Activated CD4-positive, alpha-beta T cell treated with anti-CD3 and anti-CD28 coated beads, Interleukin-2, amount 50 U/mL, for 24 hours (primary cell): Measurements from ENCODE around the gene RMI2.

ENCODE experiments used
- DNase-seq, 2 donors: peaks; one replicate each; pipeline ENCODE4 v3.0.0-alpha.2; 2020; ENCODE audit warnings: low read depth in 1 of 2, low spot score in 1 of 2

Gene RMI2

DNA sequence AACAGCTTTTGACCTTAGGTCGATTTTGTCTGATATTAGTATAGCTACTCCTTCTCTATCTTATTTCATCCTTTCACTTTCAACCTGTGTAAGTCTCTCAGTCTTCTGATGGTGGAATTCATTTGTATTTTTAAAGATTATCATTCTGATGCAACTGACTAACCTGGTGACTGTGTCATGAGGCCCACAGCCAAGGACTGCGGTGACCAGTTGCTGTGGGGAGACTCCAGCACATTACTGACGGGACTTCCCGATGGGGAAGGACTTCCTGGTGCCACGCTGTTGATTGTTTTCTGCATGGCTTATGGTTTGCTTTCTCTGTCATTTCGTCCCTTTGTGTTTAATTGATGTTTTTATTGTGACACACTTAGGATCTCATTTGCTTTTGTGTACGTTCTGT, 34.2 kb downstream of the RMI2 start:
- no peak for DNase-seq

DNA sequence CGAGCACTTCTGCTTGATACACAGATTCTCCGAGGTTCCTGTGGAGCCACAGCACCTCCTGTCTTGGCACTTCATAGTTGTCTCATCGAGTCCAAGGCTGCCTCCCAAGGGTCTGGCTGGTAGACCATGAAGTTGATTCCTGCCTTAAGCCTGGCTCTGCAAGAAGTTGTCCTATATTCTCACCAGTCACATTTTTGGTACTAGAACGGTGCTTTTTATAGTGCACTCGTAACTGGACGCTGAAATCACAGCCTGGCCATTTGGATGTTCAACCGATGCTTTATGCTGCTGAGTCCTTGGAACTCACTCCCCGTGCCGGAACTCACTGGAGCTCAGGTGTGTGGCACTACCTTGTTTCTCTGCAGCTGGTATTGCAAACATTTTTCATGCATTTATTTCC, 35.6 kb downstream of the RMI2 start:
- DNase-seq, result no peak

DNA sequence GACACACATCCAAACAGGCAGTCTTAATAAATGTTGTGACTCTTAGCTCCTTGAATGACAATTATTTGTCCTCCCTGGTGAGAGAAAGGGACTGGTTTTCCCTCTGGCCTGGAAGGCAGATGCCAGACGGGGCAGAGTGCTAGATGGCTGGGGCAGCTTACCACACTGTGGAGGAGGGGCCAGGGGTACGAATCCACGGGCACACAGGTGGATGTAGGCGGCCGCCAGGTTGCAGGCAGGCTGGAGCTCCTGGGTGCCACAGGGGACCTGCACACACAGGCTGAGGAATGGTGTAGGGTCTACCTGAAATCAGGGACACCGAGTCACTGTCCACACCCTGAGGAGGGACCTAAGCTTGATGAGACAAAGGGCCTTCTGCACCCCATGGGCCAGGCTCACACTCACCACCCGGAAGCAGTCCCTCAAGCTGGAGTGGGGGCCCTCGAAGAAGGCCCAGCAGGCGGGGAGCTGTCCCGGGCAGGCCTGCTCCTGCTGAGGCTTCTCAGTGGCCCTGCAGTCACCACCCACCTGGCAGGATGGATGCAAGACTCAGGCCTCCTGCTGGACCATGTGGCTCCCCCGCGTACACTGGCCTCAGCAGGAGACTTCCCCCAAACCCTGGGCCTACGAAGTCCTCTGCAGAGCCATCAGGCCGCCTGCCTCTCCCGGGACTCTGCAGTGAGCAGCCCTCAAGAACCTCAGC, 38.4 kb downstream of the RMI2 start:
- no peak for DNase-seq

DNA sequence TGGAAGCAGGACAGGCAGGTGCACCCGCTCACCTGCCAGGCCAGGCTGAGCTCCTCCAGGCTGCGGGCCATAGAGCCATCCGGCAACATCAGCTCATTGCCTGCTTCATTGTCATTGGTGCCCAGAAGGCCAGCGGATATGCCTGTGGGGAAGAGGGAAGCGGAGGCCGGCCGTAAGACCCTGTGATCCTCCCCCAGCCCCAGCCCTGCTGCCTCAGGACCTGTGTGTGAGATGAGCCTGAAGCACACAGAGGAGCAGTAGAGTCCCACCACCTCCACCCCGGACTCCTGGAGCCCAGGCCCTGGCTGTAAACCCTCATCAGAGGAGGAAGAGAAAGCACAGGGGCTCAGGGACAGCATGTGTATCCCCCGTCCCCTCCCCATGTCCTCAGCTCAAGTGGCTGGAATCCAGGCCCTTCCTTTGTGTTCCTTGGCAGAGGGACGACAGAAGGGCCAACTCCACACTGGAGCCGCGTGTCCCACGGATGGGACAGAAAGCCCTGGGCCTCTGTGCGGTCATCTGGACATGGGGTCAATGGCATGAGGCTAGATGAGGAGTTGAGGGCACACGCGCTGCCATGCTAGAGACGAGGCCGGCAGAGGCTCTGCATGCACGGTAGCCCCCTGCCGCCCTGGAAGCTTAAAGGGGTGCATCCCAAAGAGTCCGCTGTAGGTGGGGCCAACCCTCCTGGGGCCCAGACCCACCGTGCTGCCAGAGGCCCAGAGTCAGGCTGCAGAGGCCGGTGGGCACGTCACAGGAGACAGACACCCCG, 39.1 kb downstream of the RMI2 start:
- no peak for DNase-seq

DNA sequence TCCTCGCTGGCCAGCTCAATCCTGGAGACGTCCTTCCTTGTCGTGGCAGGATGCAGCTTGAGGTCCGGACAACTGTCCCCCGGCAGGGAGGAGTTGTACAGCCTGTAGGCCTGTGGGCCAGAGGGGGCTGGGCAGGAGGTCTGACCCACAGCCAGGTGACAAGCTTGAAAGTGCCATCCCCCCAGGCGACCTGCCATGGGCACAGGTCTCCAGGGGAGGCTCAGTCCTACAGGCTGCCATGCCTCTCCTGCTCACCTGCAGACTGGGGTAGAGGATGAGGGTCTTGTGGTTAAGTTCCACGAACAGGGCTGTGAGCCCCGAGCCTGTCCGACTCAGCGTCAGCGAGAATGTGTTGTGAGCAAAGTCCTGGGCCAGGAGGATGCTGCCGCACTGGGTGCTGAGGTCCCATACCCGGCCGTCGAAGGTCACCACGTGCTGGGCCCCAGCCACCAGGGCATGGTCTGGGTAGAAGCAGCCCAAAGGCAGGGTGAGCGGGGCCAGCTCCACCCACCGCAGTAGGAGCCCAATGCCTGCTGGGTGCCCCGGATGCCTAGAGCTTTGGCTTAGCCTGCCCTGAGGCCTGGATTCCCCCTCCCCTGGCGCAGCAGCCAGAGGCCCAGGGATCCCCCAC, 39.8 kb downstream of the RMI2 start:
- no peak for DNase-seq

DNA sequence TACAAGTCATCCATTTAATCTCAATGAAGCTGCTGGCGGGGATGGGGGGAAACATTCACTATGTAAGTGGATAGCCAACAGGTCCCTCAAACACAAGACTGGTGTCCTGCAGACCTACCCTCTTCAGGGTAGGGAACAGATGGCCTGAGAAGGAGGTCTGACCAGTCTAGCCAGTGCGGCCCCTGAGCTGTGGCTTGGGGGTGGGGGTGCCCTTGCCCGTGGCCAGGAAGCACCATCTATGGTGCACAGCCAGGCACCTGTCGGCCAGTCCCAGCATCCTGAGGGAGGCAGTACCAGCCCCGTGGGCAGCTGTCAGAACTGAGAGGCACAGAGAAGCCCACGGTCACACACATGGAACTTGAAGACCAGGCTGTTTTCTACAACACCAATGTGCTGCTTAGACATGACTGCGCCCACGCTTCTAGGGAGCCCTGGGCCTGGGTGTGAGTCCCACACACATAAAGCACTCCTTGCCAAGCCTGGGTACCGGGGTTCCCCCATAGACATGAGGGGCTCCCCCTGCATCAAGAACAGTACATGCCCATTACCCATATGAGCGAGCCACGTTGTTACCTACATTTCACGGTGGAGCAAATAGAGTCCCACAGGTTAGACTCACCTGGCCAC, 40.9 kb downstream of the RMI2 start:
- DNase-seq, result no peak

- DNase-seq, result no peak
Measured at GRCh38 chr16:11386791-11387546, 41.7 kb downstream of the RMI2 start.

DNA sequence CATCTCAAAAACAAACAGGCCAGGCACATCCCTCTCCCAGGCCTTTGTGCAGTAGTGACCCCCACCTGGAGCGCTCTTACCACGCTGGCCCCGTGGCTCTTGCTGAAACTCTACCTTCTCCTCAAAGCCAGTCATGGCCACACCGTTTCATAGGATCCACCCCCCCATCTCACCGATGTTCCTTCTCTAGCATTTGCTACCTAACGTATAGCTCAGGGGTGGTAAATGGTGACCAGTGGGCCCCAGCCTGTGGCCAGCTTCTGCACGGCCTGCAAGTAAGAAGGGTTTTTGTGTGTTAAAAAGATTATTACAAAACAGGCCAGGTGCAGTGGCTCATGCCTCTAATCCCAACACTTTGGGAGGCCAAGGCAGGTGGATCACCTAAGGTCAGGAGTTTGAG, 43.8 kb downstream of the RMI2 start:
- DNase-seq, result no peak

DNA sequence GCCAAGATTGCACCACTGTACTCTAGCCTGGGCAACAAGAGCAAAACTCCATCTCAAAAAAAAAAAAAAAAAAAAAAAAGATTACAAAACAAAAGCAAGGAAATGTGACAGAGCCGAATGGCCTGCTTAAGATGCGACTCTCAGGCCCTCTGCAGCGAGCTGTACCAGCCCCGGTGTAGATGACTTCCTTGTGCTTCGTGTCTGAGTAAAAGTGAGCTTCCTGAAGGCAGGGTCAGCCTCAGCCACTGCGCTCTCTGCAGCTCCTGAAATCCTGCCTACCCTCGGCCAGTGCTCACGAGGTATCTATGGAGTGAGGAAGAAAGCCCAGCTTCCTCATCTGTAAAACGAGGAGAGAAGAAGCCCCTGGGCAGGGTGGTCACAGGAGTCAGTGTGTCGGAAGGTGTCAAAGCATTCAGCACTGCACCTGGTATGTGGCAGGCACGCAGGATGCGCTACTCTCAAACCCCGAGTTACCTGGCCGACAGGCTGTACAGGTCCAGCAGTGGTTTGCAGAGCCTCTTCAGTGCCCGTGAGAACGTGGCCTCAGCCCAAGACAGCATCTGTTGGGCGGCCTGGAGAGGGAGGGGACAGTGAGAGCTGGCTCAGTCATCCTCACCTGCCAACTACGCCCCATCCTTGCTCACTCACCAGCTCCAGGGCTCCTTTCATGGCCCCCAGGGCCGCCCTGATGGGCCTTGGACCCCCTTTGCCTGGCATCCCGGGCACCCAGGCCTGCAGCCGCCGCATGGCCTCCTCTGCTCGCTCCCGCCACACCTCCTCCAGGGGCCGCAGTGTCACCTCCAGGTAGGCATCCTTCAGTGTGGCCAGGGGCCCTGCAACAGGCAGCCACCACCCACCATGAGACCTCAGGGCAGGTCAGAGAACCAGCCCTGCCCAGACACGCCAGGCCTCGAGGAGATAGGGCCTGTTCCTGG, 44.6 kb downstream of the RMI2 start:
- no peak for DNase-seq

- no peak for DNase-seq
Measured at GRCh38 chr16:11390573-11391495, 45.6 kb downstream of the RMI2 start.

DNA sequence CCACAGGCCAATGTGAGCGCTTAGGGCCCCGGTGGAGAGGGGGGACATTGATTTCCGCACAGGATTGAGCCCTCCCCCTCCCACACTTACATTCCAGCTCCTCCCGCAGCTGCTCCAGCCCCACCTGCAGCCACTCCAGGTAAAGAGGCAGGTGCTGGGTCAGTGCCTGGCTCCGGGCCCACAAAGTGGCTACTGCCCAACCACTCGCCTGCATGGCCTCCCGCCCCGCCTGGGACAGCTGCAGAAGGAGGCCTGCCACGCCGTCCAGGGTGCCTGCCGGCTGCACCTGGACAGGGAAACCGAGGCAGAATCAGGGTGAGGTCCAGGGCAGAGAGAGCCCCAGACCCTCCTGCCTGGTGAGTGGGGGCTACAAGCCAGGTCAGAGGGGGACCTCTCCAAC, 46.3 kb downstream of the RMI2 start:
- DNase-seq, result no peak

DNA sequence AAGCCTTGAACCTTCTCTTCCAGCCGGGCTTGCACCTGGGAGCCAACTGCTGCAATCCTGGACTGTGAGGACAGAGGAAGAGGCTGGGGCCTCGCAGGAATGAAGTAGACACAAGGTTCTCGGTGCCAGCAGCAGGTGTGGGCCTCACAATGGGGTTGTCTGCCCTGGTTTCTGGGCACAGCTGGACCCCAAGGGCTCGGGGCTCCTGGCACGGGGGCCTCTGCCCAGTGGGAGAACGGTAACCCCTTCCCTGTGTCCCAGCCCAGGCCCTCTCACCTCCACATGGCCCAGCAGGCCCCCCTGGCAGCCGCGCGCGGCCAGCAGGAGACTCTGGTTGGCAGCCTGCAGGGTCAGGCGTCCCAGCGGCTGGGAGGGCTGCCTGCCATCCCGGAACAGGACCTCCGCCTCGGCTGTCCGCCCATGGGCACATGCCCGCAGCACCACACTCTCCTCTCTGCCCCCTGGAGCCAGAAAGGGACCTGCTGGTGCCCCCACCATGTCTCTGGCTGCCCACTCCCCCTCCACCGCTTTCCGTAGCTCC, 46.9 kb downstream of the RMI2 start:
- DNase-seq, result no peak

DNA sequence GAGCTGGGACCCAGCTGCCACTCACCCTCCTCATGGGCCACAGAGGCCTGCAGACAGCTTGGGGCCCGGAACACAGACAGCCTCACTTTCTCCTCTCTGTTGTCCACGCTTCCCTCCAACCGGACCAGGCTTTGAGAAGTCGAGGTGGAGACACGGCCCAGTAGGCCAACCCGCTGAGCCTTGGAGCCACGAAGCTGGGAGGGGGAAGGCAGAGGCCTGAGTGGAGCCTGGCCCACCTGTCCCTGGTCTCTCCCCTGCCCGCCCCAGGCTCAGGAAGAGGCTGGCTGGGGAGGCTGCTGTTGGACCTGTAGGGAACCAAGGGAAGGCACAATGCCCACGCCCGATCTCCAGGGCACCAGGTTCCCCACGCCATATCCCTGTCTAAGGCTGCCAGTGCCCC, 48.1 kb downstream of the RMI2 start:
- no peak for DNase-seq

GRCh38 chr16:11393861-11394592, 48.8 kb downstream of the RMI2 start:
- no peak for DNase-seq

DNA sequence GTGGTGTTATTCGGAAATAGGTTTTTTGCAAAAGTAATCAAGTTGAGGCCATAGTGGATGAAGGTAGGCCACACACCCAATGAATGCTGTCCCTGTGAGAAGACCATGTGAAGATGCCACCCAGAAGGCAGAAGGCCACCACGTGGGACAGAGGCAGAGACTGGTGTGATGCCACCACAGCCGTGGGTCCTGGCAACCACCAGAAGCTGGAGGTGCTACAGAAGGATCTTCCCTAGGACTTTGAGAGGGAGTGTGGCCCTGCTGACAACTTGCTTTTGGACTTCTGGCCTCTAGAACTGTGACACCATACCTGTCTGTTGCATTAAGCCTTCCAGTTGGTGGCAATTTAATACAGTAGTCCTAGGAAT, 49.3 kb downstream of the RMI2 start:
- DNase-seq, result no peak

DNA sequence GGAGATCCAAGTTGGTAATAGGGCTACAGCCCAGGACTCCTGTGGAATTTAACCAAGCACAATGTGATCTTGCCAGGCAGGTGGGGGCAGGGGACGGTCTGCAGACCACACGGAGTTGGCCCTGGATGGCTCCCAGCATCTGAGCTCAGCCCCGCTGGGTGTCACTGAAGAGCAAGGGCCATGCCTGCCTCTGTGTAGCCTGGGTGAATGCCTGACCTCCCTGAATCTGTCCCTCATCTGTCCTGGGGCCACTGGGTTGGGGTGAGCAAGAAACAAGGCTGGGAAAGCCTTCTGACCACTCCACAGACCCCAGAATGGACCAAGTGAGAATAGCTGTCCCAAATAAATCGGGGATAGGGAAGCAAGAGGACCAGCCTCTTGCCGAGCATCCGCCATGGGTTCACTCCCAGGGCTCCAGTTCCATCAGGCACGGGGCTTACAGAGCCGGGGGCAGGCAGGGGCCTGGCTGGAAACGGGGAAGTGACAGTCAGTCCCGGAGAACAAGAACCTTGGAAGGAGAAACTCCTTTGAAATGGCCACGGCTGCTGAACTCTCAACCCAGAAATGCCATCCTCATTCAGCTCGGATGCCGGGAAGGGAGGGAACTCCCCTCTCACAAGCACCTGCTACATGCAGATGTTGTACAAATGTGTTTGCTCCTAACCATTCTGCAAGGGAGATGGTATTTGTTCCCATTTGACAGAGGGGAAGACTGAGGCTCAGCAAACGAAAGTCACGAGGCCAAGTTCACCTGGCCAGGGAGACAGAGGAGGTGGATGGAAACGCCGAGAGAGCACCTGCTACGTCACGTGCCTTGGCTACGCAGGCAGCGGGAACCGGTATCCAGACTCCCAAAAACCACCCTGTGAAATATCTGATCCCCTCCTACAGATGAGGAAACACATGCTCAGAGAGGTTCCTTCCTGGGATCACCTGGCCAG, 50.0 kb downstream of the RMI2 start:
- no peak for DNase-seq

DNA sequence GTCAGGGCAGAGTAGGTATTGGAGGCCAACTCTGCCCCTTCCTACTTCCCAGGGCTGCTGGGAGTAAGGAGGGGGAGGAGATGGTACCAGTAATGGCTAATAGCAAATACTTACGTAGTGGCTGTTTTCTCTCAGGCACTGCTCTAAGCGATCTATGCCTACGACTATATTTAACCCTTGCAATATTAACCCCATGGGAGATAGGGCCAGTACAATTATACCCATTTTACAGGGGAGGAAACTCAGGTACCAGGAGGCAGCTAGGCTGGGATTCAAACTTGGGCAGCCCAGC, 50.6 kb downstream of the RMI2 start:
- no peak for DNase-seq
